Activated effector memory CD4-positive, alpha-beta T cell treated with Interleukin-2 at 50 U/mL for 16 hours (primary cell): Measurements from ENCODE around the gene TPSG1.
"Not testable (repeated sequence)": the region's sequence is repeated elsewhere in the genome, so short reads cannot be mapped to it uniquely, and the experiment has no call there.

ENCODE experiments used
- DNase-seq: peaks from one replicate; pipeline ENCODE4 v3.0.0-alpha.2; 2020

The TPSG1 gene

GRCh38 chr16:1193143-1193824 lies 31.8 kb downstream of the TPSG1 start:
- DNase-seq = no peak

- no peak for DNase-seq
These were observed 32.5 kb downstream of the TPSG1 start for GRCh38 chr16:1192384-1193073.

- not testable (repeated sequence) for DNase-seq
These were observed 34.3 kb downstream of the TPSG1 start for GRCh38 chr16:1190789-1191188.

GRCh38 chr16:1189455-1189854 lies 35.6 kb downstream of the TPSG1 start:
- no peak for DNase-seq

DNA sequence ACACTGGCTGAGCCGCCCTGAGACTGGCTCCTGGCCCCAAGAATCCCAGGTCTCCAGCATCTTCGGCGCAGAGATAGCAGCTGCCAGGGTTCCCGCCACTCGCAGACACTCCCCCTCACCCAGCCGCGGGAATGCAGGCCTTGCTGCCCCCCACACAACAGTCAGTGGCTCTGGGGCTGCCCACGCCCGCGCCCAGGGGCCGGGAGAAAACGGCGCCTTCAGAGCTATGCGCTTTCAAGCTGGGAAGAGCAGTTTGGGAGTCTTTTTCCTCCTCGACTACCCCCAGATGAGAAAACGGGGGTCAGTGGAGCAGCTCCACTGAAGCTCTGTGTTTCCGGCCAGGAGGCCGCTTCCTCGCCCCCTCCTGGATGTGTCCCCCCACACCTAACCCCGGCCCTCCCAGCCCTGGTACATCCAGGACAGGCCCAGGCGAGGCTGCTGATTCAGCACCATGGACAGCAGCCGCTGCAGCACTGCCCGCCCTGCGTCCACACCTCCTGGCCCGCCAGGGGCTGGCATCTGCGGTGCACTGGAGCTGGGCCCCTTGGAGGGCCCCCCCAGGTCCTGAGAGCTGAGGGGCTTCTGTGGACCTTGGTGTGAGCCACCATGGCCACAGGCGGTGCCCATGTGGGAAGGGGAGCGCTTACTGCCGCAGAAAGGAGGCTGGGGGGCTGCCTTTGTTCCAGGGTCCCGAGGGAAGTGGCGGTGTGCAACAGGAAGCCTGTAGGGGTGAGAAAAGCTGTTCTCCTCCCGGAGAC lies 36.5 kb downstream of the TPSG1 start:
- peak; percentile 6 for DNase-seq

GRCh38 chr16:1185460-1186207 lies 39.4 kb downstream of the TPSG1 start:
- not testable (repeated sequence) for DNase-seq

- DNase-seq = no peak
These were observed 40.1 kb downstream of the TPSG1 start for GRCh38 chr16:1184980-1185379.

DNA sequence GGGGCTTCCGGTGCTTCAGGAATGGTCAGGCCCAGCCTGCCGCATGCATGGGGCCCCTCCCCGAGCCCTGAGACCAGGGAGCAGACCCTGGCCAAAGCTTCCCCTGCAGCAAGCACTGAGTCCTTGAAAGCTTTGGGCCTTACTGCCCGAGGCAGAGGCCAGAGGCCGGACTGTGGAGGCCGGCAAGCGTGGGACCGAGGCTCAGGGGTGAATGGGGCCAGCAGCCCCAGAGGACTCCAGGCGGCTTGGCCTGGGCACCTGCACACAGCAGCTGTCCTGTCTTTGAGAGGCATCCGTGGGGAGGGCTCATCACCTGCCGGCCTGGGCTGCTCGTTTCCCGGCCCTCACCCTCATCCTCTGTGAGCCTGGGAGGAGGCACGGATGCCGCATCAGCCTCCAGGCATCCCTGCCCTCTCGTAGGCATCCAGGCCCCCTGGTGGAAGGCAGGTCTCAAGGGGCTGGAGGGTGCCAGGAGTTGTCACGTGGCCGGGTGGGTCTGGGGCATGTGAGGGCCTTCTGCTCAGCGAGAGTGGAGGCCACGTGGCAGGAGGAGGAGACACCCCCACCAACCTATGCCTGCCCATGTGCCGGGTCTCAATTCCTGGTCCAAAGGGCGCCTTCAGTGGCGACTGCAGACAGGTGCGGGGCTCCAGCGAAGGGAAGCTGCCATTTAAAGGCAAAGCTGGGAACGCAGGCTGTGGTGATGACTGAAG lies 40.8 kb downstream of the TPSG1 start:
- DNase-seq = no peak

GRCh38 chr16:1182950-1183907 lies 41.8 kb downstream of the TPSG1 start:
- DNase-seq = no peak

- DNase-seq = no peak
These were observed 42.8 kb downstream of the TPSG1 start for GRCh38 chr16:1182316-1182671.

DNA sequence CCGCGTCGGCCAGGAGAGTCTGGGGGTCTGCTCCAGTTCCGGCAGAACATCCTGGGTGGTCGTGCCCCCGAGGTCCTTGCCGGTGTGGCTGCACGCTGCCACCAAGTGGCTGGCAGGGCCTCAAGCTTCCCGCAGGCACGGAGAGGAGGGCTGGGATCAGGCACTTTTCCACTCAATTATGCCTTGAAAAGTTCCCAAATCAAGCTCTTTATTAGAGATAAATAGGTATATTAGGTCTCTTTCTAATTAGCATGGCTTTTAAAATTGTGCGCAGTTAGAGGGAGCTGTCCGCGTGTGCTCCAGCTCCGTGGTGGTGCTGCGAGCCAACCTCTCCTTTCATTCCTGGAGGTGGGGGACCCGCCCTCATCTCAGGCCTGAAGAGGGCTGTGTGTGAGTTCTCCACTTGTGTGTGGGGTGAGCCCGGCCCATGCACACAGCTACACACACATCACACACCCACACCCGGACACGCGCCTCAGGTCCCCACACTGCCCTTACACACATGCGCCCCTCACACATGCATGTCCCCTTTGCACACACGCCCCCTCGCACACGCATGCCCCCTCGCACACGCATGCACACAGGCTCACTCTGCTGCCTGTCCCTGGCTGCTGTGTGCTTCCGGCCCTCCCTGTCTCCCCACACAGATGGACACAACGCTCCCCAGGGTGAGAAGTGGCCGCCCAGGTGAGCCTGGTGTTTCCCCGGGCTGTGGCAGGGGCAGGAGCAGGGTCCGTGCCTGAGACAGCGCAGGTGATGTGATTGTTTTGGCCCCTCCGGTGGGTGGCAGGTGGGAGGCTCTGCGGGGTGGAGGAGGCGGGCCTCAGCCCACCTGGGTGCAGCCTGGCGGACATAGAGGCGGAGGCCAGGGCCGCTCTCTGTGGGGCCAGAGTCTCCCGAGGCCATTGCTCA lies 43.4 kb downstream of the TPSG1 start:
- no peak for DNase-seq

DNA sequence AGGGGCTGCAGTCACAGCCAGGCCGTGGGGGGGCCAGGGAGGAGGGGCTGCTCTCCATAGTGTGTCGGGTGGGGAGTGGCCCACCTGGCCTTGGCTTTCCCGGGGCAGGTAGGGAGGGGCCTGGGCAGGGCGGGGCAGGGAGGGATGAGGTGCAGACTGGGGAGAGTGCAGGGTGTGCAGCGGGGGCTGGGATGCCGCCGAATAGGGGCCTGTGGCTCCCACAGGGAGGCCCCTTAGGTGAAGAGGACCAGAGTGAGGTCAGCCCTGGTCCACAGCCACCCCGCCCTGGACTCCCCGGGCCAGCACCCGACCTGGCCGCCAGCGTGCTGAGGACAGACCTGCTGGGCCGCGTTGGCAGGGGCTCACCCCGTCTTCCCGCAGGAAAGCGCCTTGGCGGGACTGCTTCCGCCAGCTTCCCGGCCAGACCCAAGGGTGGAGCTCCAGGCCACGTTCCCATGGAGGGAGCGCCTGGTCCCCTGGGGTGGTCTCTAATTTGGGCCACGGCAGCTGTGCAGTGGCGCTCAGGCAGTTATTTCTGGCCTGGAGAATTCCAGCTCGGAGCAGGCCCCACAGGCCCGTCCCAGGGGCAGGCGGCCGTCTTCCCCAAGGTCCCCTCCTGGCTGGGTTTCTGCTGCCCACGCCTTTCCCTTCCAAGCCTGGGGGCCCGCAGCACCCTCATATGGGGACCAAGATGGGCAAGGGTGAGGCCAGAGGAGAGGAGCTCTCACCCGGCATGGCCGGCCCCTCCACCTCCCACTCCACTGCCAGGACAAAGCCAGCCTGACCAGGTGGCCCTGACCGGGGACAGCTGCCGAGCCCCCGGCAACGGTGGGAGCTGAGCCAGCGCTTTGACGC lies 44.3 kb downstream of the TPSG1 start:
- no peak for DNase-seq

DNA sequence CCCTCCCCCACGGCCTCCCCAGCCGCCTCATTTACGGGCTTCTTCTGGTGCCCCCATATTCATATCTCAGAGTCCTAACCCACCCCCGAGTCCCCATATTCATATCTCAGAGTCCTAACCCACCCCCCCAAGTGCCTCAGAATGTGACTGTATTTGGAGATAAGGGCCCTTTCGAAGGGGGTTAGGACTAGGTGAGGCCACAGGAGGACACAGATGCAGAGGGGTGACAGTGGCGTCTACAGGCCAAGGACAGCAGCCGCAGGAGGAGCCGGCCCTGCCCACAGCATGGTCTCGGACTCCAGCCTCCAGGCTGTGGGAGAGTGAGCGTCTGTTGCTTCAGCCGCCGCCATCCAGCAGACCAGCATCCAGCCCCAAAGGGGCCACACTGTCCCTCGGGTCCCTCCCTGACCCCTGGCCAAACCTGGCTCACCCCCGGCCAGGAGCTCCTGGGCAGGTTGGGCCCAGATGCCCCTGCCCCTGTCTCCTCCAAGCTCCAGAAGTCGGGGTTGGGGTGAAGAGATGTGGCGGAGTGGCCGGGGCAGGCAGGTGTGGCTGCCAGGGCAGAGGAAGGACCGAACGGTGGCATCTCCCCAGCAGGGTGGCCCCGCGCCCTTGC lies 46.7 kb downstream of the TPSG1 start:
- no peak for DNase-seq

- DNase-seq = no peak
These were observed 47.3 kb downstream of the TPSG1 start for GRCh38 chr16:1177750-1178149.

GRCh38 chr16:1177053-1177452 lies 48.0 kb downstream of the TPSG1 start:
- no peak for DNase-seq

- DNase-seq = no peak
These were observed 48.7 kb downstream of the TPSG1 start for GRCh38 chr16:1176280-1176897.

GRCh38 chr16:1175566-1176279 lies 49.3 kb downstream of the TPSG1 start:
- no peak for DNase-seq
